Central memory CD8-positive, alpha-beta T cell (primary cell): ENCODE results near the gene DNTT.

Experiments
- ATAC-seq: fragments of 150-1000 bp; cut with Tn5 transposase; replicated peaks from 2 replicates; pipeline ENCODE4 v1.10.0; 2022; ENCODE audit warnings: mild to moderate bottlenecking, moderate FRiP score, moderate number of reproducible peaks; ENCODE audit not compliant: poor library complexity, severe bottlenecking; ENCODE audit errors: extremely low read depth
- DNase-seq, 2 donors: peaks; one replicate each; pipeline ENCODE4 v3.0.0; 2021; ENCODE audit warnings: low spot score in 2 of 2
- H3K27ac Mint-ChIP-seq: one replicate; pipeline ENCODE4 v1.8.0; 2022; ENCODE audit warnings: low read depth, mild to moderate bottlenecking, moderate library complexity, mixed read lengths
- H3K27me3 Mint-ChIP-seq: one replicate; pipeline ENCODE4 v1.8.0; 2022; ENCODE audit warnings: mixed read lengths
- H3K36me3 Mint-ChIP-seq: one replicate; pipeline ENCODE4 v1.8.0; 2022; ENCODE audit warnings: mild to moderate bottlenecking, moderate library complexity, mixed read lengths; ENCODE audit not compliant: insufficient read depth
- H3K4me1 Mint-ChIP-seq: one replicate; pipeline ENCODE4 v1.8.0; 2022; ENCODE audit warnings: mixed read lengths
- H3K4me3 Mint-ChIP-seq: one replicate; pipeline ENCODE4 v1.8.0; 2022; ENCODE audit warnings: mild to moderate bottlenecking, moderate library complexity, mixed read lengths
- H3K9me3 Mint-ChIP-seq: one replicate; pipeline ENCODE4 v1.8.0; 2022; ENCODE audit warnings: mixed read lengths

Gene DNTT

GRCh38 chr10:96387161-96387560, 82.9 kb downstream of the DNTT start:
- peaks cover 1% of the 10 kb centered on the region for H3K36me3 Mint-ChIP-seq
- DNase-seq, result no peak
- H3K4me1 Mint-ChIP-seq, result no peaks in the 10 kb centered on the region
- H3K27me3 Mint-ChIP-seq, result peaks cover 38% of the 10 kb centered on the region
- ATAC-seq, result no peak
- H3K27ac Mint-ChIP-seq, result no peak overlapping the region
- no peak overlapping the region for H3K4me3 Mint-ChIP-seq
- no peaks in the 10 kb centered on the region for H3K9me3 Mint-ChIP-seq

GRCh38 chr10:96387601-96388000, 83.4 kb downstream of the DNTT start:
- H3K27ac Mint-ChIP-seq, result no peak overlapping the region
- H3K9me3 Mint-ChIP-seq, result no peaks in the 10 kb centered on the region
- H3K4me1 Mint-ChIP-seq, result no peaks in the 10 kb centered on the region
- DNase-seq (no peak), ATAC-seq (no peak)
- H3K36me3 Mint-ChIP-seq, result peaks cover 1% of the 10 kb centered on the region
- H3K4me3 Mint-ChIP-seq, result no peak overlapping the region
- H3K27me3 Mint-ChIP-seq, result peaks cover 33% of the 10 kb centered on the region
